Fibroblast of lung (primary cell): ENCODE results near the gene MMP25. TPM values are rescaled to one million over a fixed set of nuclear protein-coding genes. Genes with fewer than 3 reads are reported as not detected.
"Not testable (repeated sequence)": the region's sequence is repeated elsewhere in the genome, so short reads cannot be mapped to it uniquely, and the experiment has no call there.

Experiments used
- DNase-seq, 2 donors: peaks; one replicate each; pipeline versions ENCODE4 v3.0.0 to v3.0.0-alpha.2; 2010; ENCODE audit warnings: low read depth in 2 of 2
- H2AFZ ChIP-seq: 2 replicates; pipeline ENCODE4 v1.5.1; 2012; ENCODE audit warnings: low read length, control low read depth, inconsistent platforms
- H3K27ac ChIP-seq: 2 replicates; pipeline ENCODE4 v1.5.1; 2011; ENCODE audit warnings: low read length, control low read depth; ENCODE audit not compliant: insufficient read depth
- H3K27me3 ChIP-seq: 2 replicates; pipeline ENCODE4 v1.5.1; 2011; ENCODE audit warnings: mild to moderate bottlenecking, low read length; ENCODE audit not compliant: control insufficient read depth, insufficient read depth
- H3K36me3 ChIP-seq: 2 replicates; pipeline ENCODE4 v1.5.1; 2011; ENCODE audit warnings: low read length; ENCODE audit not compliant: control insufficient read depth, insufficient read depth
- H3K4me1 ChIP-seq: 2 replicates; pipeline ENCODE4 v1.5.1; 2011; ENCODE audit warnings: low read length; ENCODE audit not compliant: control insufficient read depth, insufficient read depth; ENCODE audit errors: extremely low read depth
- H3K4me2 ChIP-seq: 2 replicates; pipeline ENCODE4 v1.5.1; 2011; ENCODE audit warnings: low read length, control low read depth; ENCODE audit not compliant: insufficient read depth; ENCODE audit errors: extremely low read depth
- H3K4me3 ChIP-seq, 4 experiments: fragments of 200-600 bp in 1 of 4; sonication (generic) in 1 of 4; replicated peaks in 1 of 4; 2 replicates each; pipeline ENCODE4 v1.5.1; 2011 to 2016; ENCODE audit warnings: low read length in 4 of 4, low read depth in 3 of 4, mild to moderate bottlenecking in 3 of 4, control low read depth in 2 of 4, inconsistent platforms in 1 of 4, mixed read lengths in 1 of 4; ENCODE audit not compliant: insufficient read depth in 1 of 4; ENCODE audit errors: control extremely low read depth in 1 of 4
- H3K79me2 ChIP-seq: 2 replicates; pipeline ENCODE4 v1.5.1; 2012; ENCODE audit warnings: mild to moderate bottlenecking, low read length, inconsistent platforms; ENCODE audit not compliant: control insufficient read depth, insufficient read depth
- H3K9ac ChIP-seq: 2 replicates; pipeline ENCODE4 v1.5.1; 2011; ENCODE audit warnings: mild to moderate bottlenecking, low read length, control low read depth; ENCODE audit not compliant: insufficient read depth
- H3K9me3 ChIP-seq: 2 replicates; pipeline ENCODE4 v1.5.1; 2012; ENCODE audit warnings: low read depth, low read length; ENCODE audit not compliant: control insufficient read depth, insufficient read depth
- H4K20me1 ChIP-seq: 2 replicates; pipeline ENCODE4 v1.5.1; 2011; ENCODE audit warnings: low read length; ENCODE audit not compliant: control insufficient read depth, insufficient read depth; ENCODE audit errors: extremely low read depth
- EZH2 ChIP-seq: IDR thresholded peaks from 2 replicates; pipeline ENCODE4 v1.5.1; 2012; ENCODE audit warnings: low read length, control low read depth, mild to moderate bottlenecking; ENCODE audit errors: missing control alignments
- polyA plus RNA-seq, 2 donors: library from polyadenylated mRNA; depleted of rRNA in 1 of 2; stranded (reverse) in 1 of 2; unstranded in 1 of 2; fragments of >200 nt; gene quantifications; 2 replicates each; pipeline ENCODE4 v1.2.1, GENCODE V29; 2011 to 2012; ENCODE audit warnings: missing spikeins in 1 of 2
- total RNA-seq: library from RNA; depleted of rRNA; stranded (reverse); fragments of >200 nt; gene quantifications from 2 replicates; pipeline ENCODE4 v1.2.1, GENCODE V29; 2014
- TF ChIP-seq, protein P1 (sequence below), 2 donors: IDR thresholded peaks in 1 of 2; conservative IDR thresholded peaks in 1 of 2; 1 replicate in 1 of 2; 2 replicates in 1 of 2; pipeline ENCODE4 v1.5.1; 2011 to 2012; ENCODE audit warnings: low read length in 2 of 2, control low read depth in 1 of 2, inconsistent platforms in 1 of 2, low read depth in 1 of 2, mild to moderate bottlenecking in 1 of 2

Gene MMP25
- total and polyA plus RNA-seq, 2 donors (not counting 1 experiment from before 2014, with no cell fraction given) = 0.03 TPM; not detected in 1

DNA sequence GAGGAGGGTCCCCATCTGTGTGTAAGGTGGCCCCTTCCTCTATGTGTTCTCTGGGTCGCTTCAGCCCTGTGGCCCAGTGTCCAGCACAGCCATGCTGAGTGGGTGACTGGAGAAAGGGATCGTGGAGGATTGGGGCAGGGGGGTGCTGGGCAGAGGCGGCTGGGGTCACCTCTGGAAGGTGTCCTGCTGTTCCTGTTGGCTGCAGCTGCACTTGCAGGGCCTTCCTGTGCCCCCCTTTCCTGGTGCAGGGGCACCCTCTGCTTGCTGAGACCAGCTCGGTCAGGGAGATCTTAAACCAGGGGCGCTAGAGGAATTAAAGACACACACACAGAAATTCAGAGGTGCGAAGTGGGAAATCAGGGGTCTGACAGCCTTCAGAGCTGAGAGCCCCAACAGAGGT lies 30.2 kb downstream of the MMP25 start:
- H3K27me3 ChIP-seq = peaks cover 16% of the 10 kb centered on the region
- no peak overlapping the region for H3K27ac ChIP-seq
- H3K36me3 ChIP-seq = no peaks in the 10 kb centered on the region
- no peaks in the 10 kb centered on the region for H3K79me2 ChIP-seq
- H2AFZ ChIP-seq = no peak overlapping the region
- H3K4me2 ChIP-seq = no peak overlapping the region
- no peaks in the 10 kb centered on the region for H4K20me1 ChIP-seq
- DNase-seq = no peak
- no peaks in the 10 kb centered on the region for H3K9me3 ChIP-seq
- TF ChIP-seq EZH2 = no peak
- TF ChIP-seq, protein P1, sequence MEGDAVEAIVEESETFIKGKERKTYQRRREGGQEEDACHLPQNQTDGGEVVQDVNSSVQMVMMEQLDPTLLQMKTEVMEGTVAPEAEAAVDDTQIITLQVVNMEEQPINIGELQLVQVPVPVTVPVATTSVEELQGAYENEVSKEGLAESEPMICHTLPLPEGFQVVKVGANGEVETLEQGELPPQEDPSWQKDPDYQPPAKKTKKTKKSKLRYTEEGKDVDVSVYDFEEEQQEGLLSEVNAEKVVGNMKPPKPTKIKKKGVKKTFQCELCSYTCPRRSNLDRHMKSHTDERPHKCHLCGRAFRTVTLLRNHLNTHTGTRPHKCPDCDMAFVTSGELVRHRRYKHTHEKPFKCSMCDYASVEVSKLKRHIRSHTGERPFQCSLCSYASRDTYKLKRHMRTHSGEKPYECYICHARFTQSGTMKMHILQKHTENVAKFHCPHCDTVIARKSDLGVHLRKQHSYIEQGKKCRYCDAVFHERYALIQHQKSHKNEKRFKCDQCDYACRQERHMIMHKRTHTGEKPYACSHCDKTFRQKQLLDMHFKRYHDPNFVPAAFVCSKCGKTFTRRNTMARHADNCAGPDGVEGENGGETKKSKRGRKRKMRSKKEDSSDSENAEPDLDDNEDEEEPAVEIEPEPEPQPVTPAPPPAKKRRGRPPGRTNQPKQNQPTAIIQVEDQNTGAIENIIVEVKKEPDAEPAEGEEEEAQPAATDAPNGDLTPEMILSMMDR (conservative IDR thresholded peaks at IDR 0.05 in 1 of 2, IDR thresholded peaks at IDR 0.05 in 1 of 2; ENCODE audit: low read depth in 1 of 2, low read length in 2 of 2) = no peak
- no peak overlapping the region for H3K9ac ChIP-seq
- H3K4me3 ChIP-seq = no peak overlapping the region
- no peaks in the 10 kb centered on the region for H3K4me1 ChIP-seq

DNA sequence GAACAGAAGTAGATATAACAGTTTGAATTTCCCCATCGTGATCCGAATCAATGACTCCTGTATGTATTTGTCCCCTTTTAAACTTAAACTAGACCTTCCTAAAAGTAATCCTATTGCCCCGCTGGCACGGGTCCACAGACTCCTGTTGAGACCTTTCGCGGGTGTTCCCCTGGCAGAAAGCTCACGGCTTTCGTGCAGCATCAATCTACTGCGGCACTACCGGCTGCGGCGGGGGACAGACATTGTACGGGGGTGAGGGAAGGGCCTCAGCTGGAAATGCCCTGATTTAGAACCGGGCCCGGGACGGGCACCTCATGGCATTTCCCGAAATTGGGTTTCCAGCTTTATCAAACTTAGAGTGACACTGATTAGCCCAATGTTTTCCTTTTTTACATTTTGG lies 33.7 kb downstream of the MMP25 start:
- TF ChIP-seq, protein P1 (conservative IDR thresholded peaks at IDR 0.05 in 1 of 2, IDR thresholded peaks at IDR 0.05 in 1 of 2; ENCODE audit: low read depth in 1 of 2, low read length in 2 of 2) = no peak
- no peak for TF ChIP-seq EZH2
- no peak overlapping the region for H3K27ac ChIP-seq

DNA sequence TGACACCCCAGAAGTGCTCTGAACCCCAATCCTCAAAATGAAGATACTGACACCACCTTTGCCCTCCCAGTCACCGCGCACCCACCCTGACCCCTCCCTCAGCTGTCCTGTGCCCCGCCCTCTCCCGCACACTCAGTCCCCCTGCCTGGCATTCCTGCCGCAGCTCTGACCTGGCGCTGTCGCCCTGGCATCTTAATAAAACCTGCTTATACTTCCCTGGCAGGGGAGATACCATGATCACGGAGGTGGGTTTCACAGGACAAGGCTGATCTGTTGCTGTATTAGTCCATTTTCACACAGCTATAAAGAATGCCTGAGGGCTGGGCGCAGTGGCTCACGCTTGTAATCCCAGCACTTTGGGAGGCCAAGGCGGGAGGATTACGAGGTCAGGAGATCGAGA lies 35.6 kb downstream of the MMP25 start:
- H4K20me1 ChIP-seq, H3K9me3 ChIP-seq, H3K79me2 ChIP-seq, H3K4me1 ChIP-seq, DNase-seq, H2AFZ ChIP-seq, H3K27ac ChIP-seq, H3K9ac ChIP-seq, H3K4me2 ChIP-seq, H3K4me3 ChIP-seq, H3K36me3 ChIP-seq: not testable (repeated sequence)
- peaks cover 10% of the 10 kb centered on the region for H3K27me3 ChIP-seq

More for the DNA sequence above, 33.7 kb downstream of the MMP25 start:
- Histone ChIP-seq H3K4me2 (no peak overlapping the region), H3K9ac (no peak overlapping the region), H3K27me3 (peaks cover 16% of the 10 kb centered on the region), H4K20me1 (no peaks in the 10 kb centered on the region), H3K36me3 (no peaks in the 10 kb centered on the region), H3K4me1 (no peaks in the 10 kb centered on the region), H3K4me3 (no peak overlapping the region), H3K79me2 (no peaks in the 10 kb centered on the region), H2AFZ (no peak overlapping the region), H3K9me3 (no peaks in the 10 kb centered on the region)
- no peak for DNase-seq

DNA sequence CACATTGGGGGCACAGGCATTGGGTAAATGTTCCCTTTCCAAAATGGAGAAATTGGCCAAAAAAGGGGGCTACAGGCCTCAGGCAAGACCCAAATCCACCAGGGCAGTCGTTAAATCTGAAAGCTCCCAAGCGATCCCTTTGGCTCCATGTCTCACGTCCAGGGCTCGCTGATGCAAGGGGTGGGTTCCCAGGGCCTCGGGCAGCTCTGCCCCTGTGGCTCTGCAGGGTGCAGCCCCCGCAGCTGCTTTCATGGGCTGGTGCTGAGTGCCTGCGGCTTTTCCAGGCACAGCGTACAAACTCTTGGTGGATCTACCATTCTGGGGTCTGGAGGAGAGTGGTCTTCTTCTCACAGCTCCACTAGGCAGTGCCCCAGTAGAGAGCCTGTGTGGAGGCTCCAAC lies 37.0 kb downstream of the MMP25 start:
- DNase-seq, H3K27ac ChIP-seq: not testable (repeated sequence)

More for the DNA sequence above, 37.0 kb downstream of the MMP25 start:
- not testable (repeated sequence) for H4K20me1 ChIP-seq, H3K27me3 ChIP-seq, H3K4me3 ChIP-seq, H3K9ac ChIP-seq, H3K4me1 ChIP-seq, H3K4me2 ChIP-seq, H2AFZ ChIP-seq, H3K79me2 ChIP-seq, H3K36me3 ChIP-seq, H3K9me3 ChIP-seq
